GM23338 (cell line): ENCODE data around the gene PLN. TPM values are rescaled to one million over a fixed set of nuclear protein-coding genes. Genes with fewer than 3 reads are reported as not detected.

ENCODE experiments used
- ATAC-seq: fragments of 200-7000 bp; cut with Tn5 transposase; 3 replicates; pipeline ENCODE4 v1.9.1; 2020
- DNase-seq: peaks from one replicate; pipeline ENCODE4 v3.0.0-alpha.2; 2015; ENCODE audit warnings: low spot score
- H2AFZ ChIP-seq: fragments of 200-600 bp; sonication (generic); 2 replicates; pipeline ENCODE4 v1.8.0; 2016; ENCODE audit warnings: antibody characterized with exemption, mild to moderate bottlenecking, moderate library complexity
- H3F3A ChIP-seq: fragments of 200-600 bp; sonication (generic); replicated peaks from 2 replicates; pipeline ENCODE4 v1.8.0; 2017; ENCODE audit warnings: antibody characterized with exemption, mixed run types, low read depth
- H3K27ac ChIP-seq: fragments of 200-600 bp; sonication (generic); 2 replicates; pipeline ENCODE4 v1.6.1; 2016; ENCODE audit warnings: low read depth
- H3K27me3 ChIP-seq: fragments of 200-600 bp; sonication (generic); 2 replicates; pipeline ENCODE4 v1.8.0; 2016; ENCODE audit warnings: mild to moderate bottlenecking, mixed run types, moderate library complexity; ENCODE audit not compliant: insufficient read depth
- H3K36me3 ChIP-seq: fragments of 200-600 bp; sonication (generic); 2 replicates; pipeline ENCODE4 v1.8.0; 2016; ENCODE audit warnings: mild to moderate bottlenecking; ENCODE audit not compliant: insufficient read depth
- H3K4me1 ChIP-seq: fragments of 200-600 bp; sonication (generic); 2 replicates; pipeline ENCODE4 v1.8.0; 2016; ENCODE audit warnings: mild to moderate bottlenecking, moderate library complexity; ENCODE audit not compliant: insufficient read depth
- H3K4me2 ChIP-seq: fragments of 200-600 bp; sonication (generic); 2 replicates; pipeline ENCODE4 v1.7.1; 2017; ENCODE audit warnings: mixed run types
- H3K4me3 ChIP-seq: fragments of 200-600 bp; sonication (generic); 2 replicates; pipeline ENCODE4 v1.6.1; 2016; ENCODE audit warnings: mixed run types
- H3K79me2 ChIP-seq: fragments of 200-600 bp; sonication (generic); replicated peaks from 2 replicates; pipeline ENCODE4 v1.8.0; 2017; ENCODE audit warnings: mild to moderate bottlenecking; ENCODE audit not compliant: insufficient read depth
- H3K9me2 ChIP-seq: fragments of 200-600 bp; sonication (generic); 2 replicates; pipeline ENCODE4 v1.8.0; 2017; ENCODE audit not compliant: insufficient read depth
- H4K20me1 ChIP-seq: fragments of 200-600 bp; sonication (generic); replicated peaks from 2 replicates; pipeline ENCODE4 v1.8.0; 2017; ENCODE audit warnings: mild to moderate bottlenecking; ENCODE audit not compliant: insufficient read depth
- H3K27ac Mint-ChIP-seq: 2 replicates; pipeline ENCODE4 v1.8.0; 2020; ENCODE audit warnings: inconsistent platforms, mild to moderate bottlenecking, moderate library complexity, mixed read lengths
- H3K27me3 Mint-ChIP-seq: 3 replicates; pipeline ENCODE4 v1.8.0; 2022; ENCODE audit warnings: low read depth, mild to moderate bottlenecking, moderate library complexity, mixed read lengths, inconsistent platforms; ENCODE audit not compliant: insufficient read depth, poor library complexity
- H3K36me3 Mint-ChIP-seq: 3 replicates; pipeline ENCODE4 v1.8.0; 2021; ENCODE audit warnings: low read depth, mild to moderate bottlenecking, inconsistent platforms, moderate library complexity, mixed read lengths
- H3K4me1 Mint-ChIP-seq: 3 replicates; pipeline ENCODE4 v1.8.0; 2020; ENCODE audit warnings: mild to moderate bottlenecking, inconsistent platforms, mixed read lengths
- H3K4me3 Mint-ChIP-seq: 3 replicates; pipeline ENCODE4 v1.8.0; 2021; ENCODE audit warnings: moderate library complexity, mild to moderate bottlenecking, inconsistent platforms, mixed read lengths
- H3K9me3 Mint-ChIP-seq: 3 replicates; pipeline ENCODE4 v1.8.0; 2020; ENCODE audit warnings: moderate library complexity, mild to moderate bottlenecking, inconsistent platforms, mixed read lengths
- CREB1 ChIP-seq: fragments of 250-450 bp; sonication (Bioruptor Pico); IDR thresholded peaks from 2 replicates; pipeline ENCODE4 v1.5.0; 2020; ENCODE audit warnings: low read depth, mild to moderate bottlenecking, moderate library complexity
- EZH2phosphoT487 ChIP-seq: fragments of 200-600 bp; sonication (generic); IDR thresholded peaks from one replicate; pipeline ENCODE4 v1.8.1; 2018; ENCODE audit warnings: antibody characterized with exemption; ENCODE audit not compliant: unreplicated experiment
- JUNB ChIP-seq: IDR thresholded peaks from one replicate; pipeline ENCODE4 v1.6.1; 2016; ENCODE audit warnings: antibody characterized with exemption; ENCODE audit not compliant: unreplicated experiment
- NANOG ChIP-seq: IDR thresholded peaks from 2 replicates; pipeline ENCODE4 v1.6.1; 2016; ENCODE audit warnings: antibody characterized with exemption, borderline replicate concordance
- POLR2AphosphoS5 ChIP-seq: IDR thresholded peaks from 2 replicates; pipeline ENCODE4 v1.6.1; 2016; ENCODE audit warnings: antibody characterized with exemption, low read depth
- STAT1 ChIP-seq: IDR thresholded peaks from one replicate; pipeline ENCODE4 v1.6.1; 2016; ENCODE audit warnings: antibody characterized with exemption; ENCODE audit not compliant: unreplicated experiment
- ZNF114 ChIP-seq: fragments of 250-450 bp; sonication (Bioruptor Pico); IDR thresholded peaks from 2 replicates; pipeline ENCODE4 v1.5.0; 2020; ENCODE audit warnings: mild to moderate bottlenecking, moderate library complexity
- ZNF331 ChIP-seq: fragments of 250-450 bp; sonication (Bioruptor Pico); IDR thresholded peaks from 2 replicates; pipeline ENCODE4 v1.5.0; 2020; ENCODE audit warnings: low read depth, mild to moderate bottlenecking, moderate library complexity
- ZNF462 ChIP-seq: fragments of 250-450 bp; sonication (Bioruptor Pico); IDR thresholded peaks from 2 replicates; pipeline ENCODE4 v1.5.0; 2020; ENCODE audit warnings: mild to moderate bottlenecking, moderate library complexity
- polyA plus RNA-seq: library from polyadenylated mRNA; unstranded; fragments of >200 nt; fragmentation: Nextera tagmentation; extraction: Ambion mirVana; gene quantifications from 2 replicates; pipeline ENCODE4 v1.2.1, GENCODE V29; 2016
- total RNA-seq: library from RNA; depleted of rRNA; stranded (reverse); fragments of >200 nt; shearing (Covaris generic); gene quantifications from 2 replicates; pipeline ENCODE4 v1.2.3, GENCODE V29; 2014
- TF ChIP-seq, protein P1 (sequence below), 2 experiments: fragments of 200-600 bp in 1 of 2; sonication (generic) in 1 of 2; conservative IDR thresholded peaks; 2 replicates each; pipeline versions ENCODE4 v1.5.1 to v1.6.1; 2016 to 2017; ENCODE audit warnings: antibody characterized with exemption in 2 of 2, low read depth in 2 of 2, mild to moderate bottlenecking in 2 of 2, moderate library complexity in 1 of 2

PLN gene
- total and polyA plus RNA-seq, 2 experiments from 2014 or later = 0.10 TPM; not detected in 1

- Mint-ChIP-seq H3K36me3 (no peaks in the 10 kb centered on the region; the same call in 1 of the 3 replicates), H3K27ac (peak overlapping the region; percentile 33), H3K4me3 (no peak overlapping the region), H3K9me3 (no peaks in the 10 kb centered on the region), H3K27me3 (peaks cover 2% of the 10 kb centered on the region), H3K4me1 (peaks cover 15% of the 10 kb centered on the region)
- H3K27ac ChIP-seq = no peak overlapping the region
- H3K9me2 ChIP-seq = no peaks in the 10 kb centered on the region
- no peaks in the 10 kb centered on the region for H3F3A ChIP-seq
- H3K27me3 ChIP-seq = no peaks in the 10 kb centered on the region
- H3K4me3 ChIP-seq = no peak overlapping the region
- ATAC-seq (no peak), DNase-seq (no peak)
- no peaks in the 10 kb centered on the region for H3K4me1 ChIP-seq
- TF ChIP-seq STAT1 (no peak), EZH2phosphoT487 (no peak), NANOG (no peak), JUNB (no peak), ZNF331 (CRISPR knock-in tag) (no peak), CREB1 (CRISPR knock-in tag) (no peak), POLR2AphosphoS5 (no peak)
- TF ChIP-seq, protein P1, sequence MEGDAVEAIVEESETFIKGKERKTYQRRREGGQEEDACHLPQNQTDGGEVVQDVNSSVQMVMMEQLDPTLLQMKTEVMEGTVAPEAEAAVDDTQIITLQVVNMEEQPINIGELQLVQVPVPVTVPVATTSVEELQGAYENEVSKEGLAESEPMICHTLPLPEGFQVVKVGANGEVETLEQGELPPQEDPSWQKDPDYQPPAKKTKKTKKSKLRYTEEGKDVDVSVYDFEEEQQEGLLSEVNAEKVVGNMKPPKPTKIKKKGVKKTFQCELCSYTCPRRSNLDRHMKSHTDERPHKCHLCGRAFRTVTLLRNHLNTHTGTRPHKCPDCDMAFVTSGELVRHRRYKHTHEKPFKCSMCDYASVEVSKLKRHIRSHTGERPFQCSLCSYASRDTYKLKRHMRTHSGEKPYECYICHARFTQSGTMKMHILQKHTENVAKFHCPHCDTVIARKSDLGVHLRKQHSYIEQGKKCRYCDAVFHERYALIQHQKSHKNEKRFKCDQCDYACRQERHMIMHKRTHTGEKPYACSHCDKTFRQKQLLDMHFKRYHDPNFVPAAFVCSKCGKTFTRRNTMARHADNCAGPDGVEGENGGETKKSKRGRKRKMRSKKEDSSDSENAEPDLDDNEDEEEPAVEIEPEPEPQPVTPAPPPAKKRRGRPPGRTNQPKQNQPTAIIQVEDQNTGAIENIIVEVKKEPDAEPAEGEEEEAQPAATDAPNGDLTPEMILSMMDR (conservative IDR thresholded peaks at IDR 0.05; ENCODE audit: low read depth in 2 of 2) = peak in 1 of 2 experiments; percentile 17; a peak in 1 of 4 replicates
- H3K4me2 ChIP-seq = no peak overlapping the region
- no peaks in the 10 kb centered on the region for H3K79me2 ChIP-seq
- no peaks in the 10 kb centered on the region for H3K36me3 ChIP-seq
- no peak overlapping the region for H2AFZ ChIP-seq
- H4K20me1 ChIP-seq = no peaks in the 10 kb centered on the region
Measured at GRCh38 chr6:118596774-118597320, 48.8 kb downstream of the PLN start.

- peak; percentile 72 for ATAC-seq
- no peaks in the 10 kb centered on the region for H3K9me2 ChIP-seq
- Mint-ChIP-seq H3K36me3 (peaks cover 4% of the 10 kb centered on the region; the same call in 2 of the 3 replicates), H3K4me3 (no peak overlapping the region), H3K9me3 (0 out of 3 replicates have a peak, but pooled peaks cover 2% of the 10 kb centered on the region), H3K27me3 (peaks cover 4% of the 10 kb centered on the region), H3K4me1 (peaks cover 15% of the 10 kb centered on the region), H3K27ac (no peak overlapping the region)
- peak; percentile 44 for DNase-seq
- H3K27ac ChIP-seq = no peak overlapping the region
- no peaks in the 10 kb centered on the region for H3K79me2 ChIP-seq
- H3K27me3 ChIP-seq = no peaks in the 10 kb centered on the region
- no peaks in the 10 kb centered on the region for H3K4me1 ChIP-seq
- H3F3A ChIP-seq = no peaks in the 10 kb centered on the region
- H3K36me3 ChIP-seq = no peaks in the 10 kb centered on the region
- H3K4me2 ChIP-seq = no peak overlapping the region
- H3K4me3 ChIP-seq = no peak overlapping the region
- no peaks in the 10 kb centered on the region for H4K20me1 ChIP-seq
- no peak overlapping the region for H2AFZ ChIP-seq
- TF ChIP-seq, protein P1 (conservative IDR thresholded peaks at IDR 0.05; ENCODE audit: low read depth in 2 of 2) = no peak
- TF ChIP-seq CREB1 (CRISPR knock-in tag) (no peak), ZNF462 (CRISPR knock-in tag) (no peak), STAT1 (no peak), ZNF114 (CRISPR knock-in tag) (no peak), ZNF331 (CRISPR knock-in tag) (no peak), POLR2AphosphoS5 (no peak)
Measured at GRCh38 chr6:118597636-118598035, 49.5 kb downstream of the PLN start.
